Endothelial cell of umbilical vein (primary cell): ENCODE data around the gene CNGA4.

Source experiments
- EZH2 ChIP-seq: IDR thresholded peaks from 2 replicates; pipeline ENCODE4 v1.6.1; 2012; ENCODE audit warnings: borderline replicate concordance, low read depth, mild to moderate bottlenecking, moderate library complexity, low read length, inconsistent platforms; ENCODE audit not compliant: severe bottlenecking
- POLR2AphosphoS5 ChIP-seq: IDR thresholded peaks from 2 replicates; pipeline ENCODE4 v1.6.1; 2012; ENCODE audit warnings: low read depth, mild to moderate bottlenecking, control low read depth, low read length, moderate library complexity; ENCODE audit not compliant: insufficient read depth
- TF ChIP-seq, protein P1 (sequence below), 2 donors: IDR thresholded peaks; 1 replicate in 1 of 2; 2 replicates in 1 of 2; pipeline ENCODE4 v1.5.1; 2011; ENCODE audit warnings: low read length in 2 of 2, mild to moderate bottlenecking in 2 of 2, moderate library complexity in 2 of 2, control low read depth in 1 of 2, inconsistent platforms in 1 of 2, low read depth in 1 of 2; ENCODE audit not compliant: insufficient read depth in 1 of 2; ENCODE audit errors: extremely low read depth in 1 of 2

DNA sequence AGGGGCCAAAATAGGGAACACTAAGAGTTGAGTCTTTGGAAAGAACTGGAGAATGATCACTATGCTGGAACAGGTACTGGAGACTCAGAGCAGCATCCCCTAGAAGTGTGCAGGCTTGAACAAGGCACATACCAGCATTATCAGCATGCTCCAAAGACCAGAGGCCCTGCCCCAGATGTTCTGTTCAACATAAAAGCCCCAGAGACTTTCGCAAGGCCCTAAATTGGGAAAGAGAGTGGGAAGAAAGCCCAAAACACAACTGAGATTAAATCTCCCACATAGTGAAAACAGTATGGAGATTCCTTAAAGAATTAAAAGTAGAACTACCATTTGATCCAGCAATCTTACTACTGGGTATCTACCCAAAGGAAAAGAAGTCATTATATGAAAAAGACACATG is 9.4 kb downstream of the CNGA4 start:
- TF ChIP-seq, protein P1, sequence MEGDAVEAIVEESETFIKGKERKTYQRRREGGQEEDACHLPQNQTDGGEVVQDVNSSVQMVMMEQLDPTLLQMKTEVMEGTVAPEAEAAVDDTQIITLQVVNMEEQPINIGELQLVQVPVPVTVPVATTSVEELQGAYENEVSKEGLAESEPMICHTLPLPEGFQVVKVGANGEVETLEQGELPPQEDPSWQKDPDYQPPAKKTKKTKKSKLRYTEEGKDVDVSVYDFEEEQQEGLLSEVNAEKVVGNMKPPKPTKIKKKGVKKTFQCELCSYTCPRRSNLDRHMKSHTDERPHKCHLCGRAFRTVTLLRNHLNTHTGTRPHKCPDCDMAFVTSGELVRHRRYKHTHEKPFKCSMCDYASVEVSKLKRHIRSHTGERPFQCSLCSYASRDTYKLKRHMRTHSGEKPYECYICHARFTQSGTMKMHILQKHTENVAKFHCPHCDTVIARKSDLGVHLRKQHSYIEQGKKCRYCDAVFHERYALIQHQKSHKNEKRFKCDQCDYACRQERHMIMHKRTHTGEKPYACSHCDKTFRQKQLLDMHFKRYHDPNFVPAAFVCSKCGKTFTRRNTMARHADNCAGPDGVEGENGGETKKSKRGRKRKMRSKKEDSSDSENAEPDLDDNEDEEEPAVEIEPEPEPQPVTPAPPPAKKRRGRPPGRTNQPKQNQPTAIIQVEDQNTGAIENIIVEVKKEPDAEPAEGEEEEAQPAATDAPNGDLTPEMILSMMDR (IDR thresholded peaks at IDR 0.05; ENCODE audit: extremely low read depth in 1 of 2, insufficient read depth in 1 of 2, low read depth in 1 of 2, low read length in 2 of 2), result no peak
- TF ChIP-seq POLR2AphosphoS5, result no peak
- TF ChIP-seq EZH2, result no peak
